ENCODE data around the gene SFRP2.

Gene SFRP2, protein sequence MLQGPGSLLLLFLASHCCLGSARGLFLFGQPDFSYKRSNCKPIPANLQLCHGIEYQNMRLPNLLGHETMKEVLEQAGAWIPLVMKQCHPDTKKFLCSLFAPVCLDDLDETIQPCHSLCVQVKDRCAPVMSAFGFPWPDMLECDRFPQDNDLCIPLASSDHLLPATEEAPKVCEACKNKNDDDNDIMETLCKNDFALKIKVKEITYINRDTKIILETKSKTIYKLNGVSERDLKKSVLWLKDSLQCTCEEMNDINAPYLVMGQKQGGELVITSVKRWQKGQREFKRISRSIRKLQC

DNA sequence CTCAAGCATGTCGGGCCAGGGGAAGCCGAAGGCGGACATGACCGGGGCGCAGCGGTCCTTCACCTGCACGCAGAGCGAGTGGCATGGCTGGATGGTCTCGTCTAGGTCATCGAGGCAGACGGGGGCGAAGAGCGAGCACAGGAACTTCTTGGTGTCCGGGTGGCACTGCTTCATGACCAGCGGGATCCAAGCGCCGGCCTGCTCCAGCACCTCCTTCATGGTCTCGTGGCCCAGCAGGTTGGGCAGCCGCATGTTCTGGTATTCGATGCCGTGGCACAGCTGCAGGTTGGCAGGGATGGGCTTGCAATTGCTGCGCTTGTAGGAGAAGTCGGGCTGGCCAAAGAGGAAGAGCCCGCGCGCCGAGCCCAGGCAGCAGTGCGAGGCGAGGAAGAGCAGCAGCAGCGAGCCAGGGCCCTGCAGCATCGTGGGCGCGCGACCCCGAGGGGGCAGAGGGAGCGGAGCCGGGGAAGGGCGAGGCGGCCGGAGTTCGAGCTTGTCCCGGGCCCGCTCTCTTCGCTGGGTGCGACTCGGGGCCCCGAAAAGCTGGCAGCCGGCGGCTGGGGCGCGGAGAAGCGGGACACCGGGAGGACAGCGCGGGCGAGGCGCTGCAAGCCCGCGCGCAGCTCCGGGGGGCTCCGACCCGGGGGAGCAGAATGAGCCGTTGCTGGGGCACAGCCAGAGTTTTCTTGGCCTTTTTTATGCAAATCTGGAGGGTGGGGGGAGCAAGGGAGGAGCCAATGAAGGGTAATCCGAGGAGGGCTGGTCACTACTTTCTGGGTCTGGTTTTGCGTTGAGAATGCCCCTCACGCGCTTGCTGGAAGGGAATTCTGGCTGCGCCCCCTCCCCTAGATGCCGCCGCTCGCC is at the start of gene SFRP2:
TSS of gene SFRP2 (minus strand) at position 671 of the 864 bp plus-strand sequence. CDS start at position 423, 248 bp downstream.
- CTCF ChIA-PET: no interaction called here
- no peak within 1 kb of the TSS for H3K4me3 ChIP-seq (ENCODE audit: low read depth, low read length)
- TF ChIP-seq, protein P1, sequence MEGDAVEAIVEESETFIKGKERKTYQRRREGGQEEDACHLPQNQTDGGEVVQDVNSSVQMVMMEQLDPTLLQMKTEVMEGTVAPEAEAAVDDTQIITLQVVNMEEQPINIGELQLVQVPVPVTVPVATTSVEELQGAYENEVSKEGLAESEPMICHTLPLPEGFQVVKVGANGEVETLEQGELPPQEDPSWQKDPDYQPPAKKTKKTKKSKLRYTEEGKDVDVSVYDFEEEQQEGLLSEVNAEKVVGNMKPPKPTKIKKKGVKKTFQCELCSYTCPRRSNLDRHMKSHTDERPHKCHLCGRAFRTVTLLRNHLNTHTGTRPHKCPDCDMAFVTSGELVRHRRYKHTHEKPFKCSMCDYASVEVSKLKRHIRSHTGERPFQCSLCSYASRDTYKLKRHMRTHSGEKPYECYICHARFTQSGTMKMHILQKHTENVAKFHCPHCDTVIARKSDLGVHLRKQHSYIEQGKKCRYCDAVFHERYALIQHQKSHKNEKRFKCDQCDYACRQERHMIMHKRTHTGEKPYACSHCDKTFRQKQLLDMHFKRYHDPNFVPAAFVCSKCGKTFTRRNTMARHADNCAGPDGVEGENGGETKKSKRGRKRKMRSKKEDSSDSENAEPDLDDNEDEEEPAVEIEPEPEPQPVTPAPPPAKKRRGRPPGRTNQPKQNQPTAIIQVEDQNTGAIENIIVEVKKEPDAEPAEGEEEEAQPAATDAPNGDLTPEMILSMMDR (IDR thresholded peaks at IDR 0.05; ENCODE audit: insufficient read depth, low read length, missing control alignments): no peak
- POLR2A ChIA-PET: no interaction called here
- DNase-seq (ENCODE audit: low read depth, low spot score): no peak

DNA sequence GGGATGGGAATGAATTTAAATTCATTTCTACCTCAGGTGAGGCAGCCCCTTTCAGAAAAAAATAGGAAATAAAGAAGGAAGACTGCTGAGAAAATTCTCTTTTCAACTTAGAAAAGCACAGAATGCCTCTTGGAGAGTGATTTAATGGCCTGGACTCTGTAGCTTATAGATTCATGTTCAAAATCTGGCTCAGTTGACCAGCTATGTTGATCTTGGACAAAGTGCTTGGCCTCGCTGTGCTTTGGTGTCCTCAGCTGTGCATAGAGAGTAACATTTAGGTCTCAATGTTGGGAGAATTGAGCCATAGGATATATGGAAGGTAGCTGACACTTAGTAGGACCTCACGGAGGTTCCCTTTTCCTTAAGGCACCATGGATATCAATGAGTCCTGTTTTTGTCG is 49.7 kb upstream of the SFRP2 start:
- H3K4me3 ChIP-seq (ENCODE audit: low read depth, low read length): no peak overlapping the region
- ChIA-PET POLR2A (no interaction called here), CTCF (no interaction called here)
- TF ChIP-seq, protein P1 (IDR thresholded peaks at IDR 0.05; ENCODE audit: insufficient read depth, low read length, missing control alignments): no peak
- DNase-seq (ENCODE audit: low read depth, low spot score): no peak

GRCh38 chr4:153834901-153835300 is 46.0 kb upstream of the SFRP2 start:
- TF ChIP-seq, protein P1 (IDR thresholded peaks at IDR 0.05; ENCODE audit: insufficient read depth, low read length, missing control alignments): no peak
- no peak for DNase-seq (ENCODE audit: low read depth, low spot score)
- H3K4me3 ChIP-seq (ENCODE audit: low read depth, low read length): no peak overlapping the region
- CTCF ChIA-PET: no interaction called here
- POLR2A ChIA-PET: no interaction called here

GRCh38 chr4:153832720-153833287 is 43.9 kb upstream of the SFRP2 start:
- no peak overlapping the region for H3K4me3 ChIP-seq (ENCODE audit: low read depth, low read length)
- POLR2A ChIA-PET: no interaction called here
- no peak for DNase-seq (ENCODE audit: low read depth, low spot score)
- CTCF ChIA-PET: no interaction called here
- TF ChIP-seq, protein P1 (IDR thresholded peaks at IDR 0.05; ENCODE audit: insufficient read depth, low read length, missing control alignments): no peak

GRCh38 chr4:153832054-153832453 is 43.2 kb upstream of the SFRP2 start:
- TF ChIP-seq, protein P1 (IDR thresholded peaks at IDR 0.05; ENCODE audit: insufficient read depth, low read length, missing control alignments): no peak
- no peak overlapping the region for H3K4me3 ChIP-seq (ENCODE audit: low read depth, low read length)
- ChIA-PET CTCF (no interaction called here), POLR2A (no interaction called here)
- DNase-seq (ENCODE audit: low read depth, low spot score): no peak

DNA sequence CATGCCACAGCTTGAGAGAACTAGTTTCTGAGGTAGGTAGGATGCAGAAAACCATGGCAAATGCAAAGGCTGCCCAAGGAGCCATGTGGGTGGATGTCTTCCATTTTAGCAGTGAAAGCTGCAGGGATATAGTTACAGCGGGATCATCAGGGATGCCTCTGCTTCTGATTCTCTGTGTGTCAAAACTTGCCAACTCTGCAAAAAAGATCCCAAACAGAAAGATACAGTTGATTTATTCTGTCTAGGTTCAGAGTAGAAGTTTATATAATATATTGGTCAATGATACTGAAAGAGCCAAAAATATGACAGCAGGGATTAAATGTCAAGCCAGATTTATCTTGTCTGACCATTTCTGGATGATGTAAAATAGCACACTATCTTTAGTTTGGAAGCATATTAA is 42.4 kb upstream of the SFRP2 start:
- no peak for DNase-seq (ENCODE audit: low read depth, low spot score)
- ChIA-PET POLR2A (no interaction called here), CTCF (no interaction called here)
- H3K4me3 ChIP-seq (ENCODE audit: low read depth, low read length): no peak overlapping the region
- TF ChIP-seq, protein P1 (IDR thresholded peaks at IDR 0.05; ENCODE audit: insufficient read depth, low read length, missing control alignments): no peak

All from AG04449 (cell line).